Activated CD8-positive, alpha-beta memory T cell treated with anti-CD3 and anti-CD28 coated beads for 24 hours (primary cell): ENCODE measurements around the gene MTMR3.

ENCODE experiments used
- DNase-seq: peaks from one replicate; pipeline ENCODE4 v3.0.0-alpha.2; 2020

Gene MTMR3

DNA sequence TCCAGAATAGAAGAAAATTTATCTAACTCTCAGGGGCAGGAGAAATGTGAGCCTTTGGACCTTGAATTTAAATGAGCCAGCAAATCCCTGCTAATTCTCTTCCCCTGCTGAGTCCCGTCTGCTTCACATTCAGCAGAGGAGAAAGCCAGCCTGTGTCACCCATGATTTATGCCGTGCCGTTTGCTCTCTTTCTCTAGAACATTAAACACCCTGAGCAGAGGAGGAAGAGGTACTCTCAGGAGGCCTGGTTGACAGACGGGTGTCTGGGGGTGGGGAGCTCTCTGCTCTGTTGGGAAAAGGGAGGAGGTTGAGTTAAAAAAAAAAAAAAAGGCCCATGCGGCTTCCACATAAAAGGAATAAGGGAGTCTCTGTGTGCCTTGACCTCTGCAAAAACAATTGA, 11.3 kb upstream of the MTMR3 start:
- no peak for DNase-seq

DNA sequence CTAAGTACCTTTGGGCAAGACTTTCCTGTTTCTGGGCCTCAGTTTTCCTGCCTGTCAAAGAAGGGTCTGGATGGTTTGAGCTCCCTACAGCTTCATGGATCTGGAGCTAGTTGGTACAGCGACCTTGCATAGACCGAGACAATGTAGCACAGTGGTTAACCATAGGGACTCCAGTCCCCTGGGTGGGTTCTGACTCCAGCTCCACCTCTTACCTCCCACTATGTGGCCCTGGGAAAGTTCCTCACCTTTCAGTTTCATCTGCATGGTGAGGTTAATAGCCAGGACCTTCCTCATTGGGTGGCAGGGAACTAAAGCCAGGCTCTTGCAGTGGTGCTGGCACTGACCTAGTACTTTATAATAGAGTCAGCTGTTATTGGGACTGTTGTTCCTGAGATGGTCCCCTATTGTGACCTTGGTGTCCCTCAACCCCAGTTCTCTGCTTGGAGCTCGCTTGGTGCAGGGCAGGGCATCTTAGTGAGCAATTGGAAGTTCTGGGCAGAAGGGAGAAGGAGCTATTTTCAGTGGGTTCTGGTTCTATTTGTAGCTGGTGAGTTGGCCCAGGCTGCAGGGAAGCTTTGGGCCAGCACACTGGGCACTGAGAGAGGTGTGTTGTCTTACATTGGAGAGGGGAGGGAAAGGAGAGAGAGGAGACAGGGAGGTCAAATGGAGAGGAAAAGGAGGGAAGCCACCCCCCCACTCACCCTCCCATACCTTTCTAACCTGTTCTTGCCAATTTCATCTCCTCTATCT, 10.7 kb upstream of the MTMR3 start:
- DNase-seq = no peak

DNA sequence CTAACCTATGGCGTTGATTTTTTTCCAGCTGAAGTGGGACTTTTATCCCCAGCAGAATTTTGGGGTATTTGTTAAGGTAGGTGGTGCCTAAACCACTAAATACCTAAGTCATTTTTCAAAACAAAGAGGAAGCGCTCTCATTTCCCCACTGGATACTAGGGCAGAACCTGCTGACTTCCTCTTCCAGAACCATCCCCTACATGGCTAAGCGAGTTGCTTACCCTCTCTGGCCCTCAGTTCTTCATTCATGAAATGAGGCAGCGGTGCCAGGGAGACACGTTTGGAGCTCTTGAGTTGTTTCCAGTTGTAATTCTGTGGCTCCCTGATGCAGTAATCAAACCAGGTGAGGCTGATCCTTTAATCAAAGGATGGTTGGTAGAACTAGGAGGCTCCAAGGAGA, 10.0 kb upstream of the MTMR3 start:
- no peak for DNase-seq

DNA sequence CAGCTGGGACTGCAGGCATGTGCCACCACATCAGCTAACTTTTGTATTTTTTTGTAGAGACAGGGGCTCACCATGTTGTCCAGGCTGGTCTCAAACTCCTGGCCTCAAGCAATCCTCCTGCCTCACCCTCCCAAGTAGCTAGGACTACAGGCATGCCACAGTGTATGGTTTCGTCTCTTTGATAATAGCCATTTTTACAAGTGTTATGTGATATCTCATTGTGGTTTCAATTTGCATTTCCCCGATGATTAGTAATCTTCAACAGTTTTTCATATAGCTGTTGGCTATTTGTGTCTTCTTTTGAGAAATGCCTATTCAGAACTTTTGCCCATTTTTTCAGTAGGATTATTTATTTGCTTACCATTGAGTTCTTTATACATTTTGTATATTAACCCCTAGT, 9.0 kb upstream of the MTMR3 start:
- no peak for DNase-seq

DNA sequence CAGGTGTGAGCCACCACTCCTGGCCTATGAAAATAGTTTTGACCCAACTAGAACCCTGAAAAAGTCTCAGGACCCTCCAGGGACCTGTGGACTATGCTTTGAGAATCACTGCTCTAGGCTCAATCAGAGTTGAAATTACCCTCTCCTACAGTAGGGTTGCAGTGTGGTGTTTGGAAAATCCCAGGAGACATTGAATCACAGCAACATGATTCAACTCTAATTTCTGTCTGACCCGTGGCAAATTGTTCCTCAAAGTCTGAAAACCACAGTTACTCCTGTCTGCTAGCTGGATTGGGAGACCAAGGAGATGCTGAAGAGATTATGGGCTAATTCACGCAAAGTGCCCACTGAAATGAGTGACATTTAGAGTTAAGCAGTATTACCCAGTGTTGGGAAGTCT, 5.4 kb upstream of the MTMR3 start:
- no peak for DNase-seq

DNA sequence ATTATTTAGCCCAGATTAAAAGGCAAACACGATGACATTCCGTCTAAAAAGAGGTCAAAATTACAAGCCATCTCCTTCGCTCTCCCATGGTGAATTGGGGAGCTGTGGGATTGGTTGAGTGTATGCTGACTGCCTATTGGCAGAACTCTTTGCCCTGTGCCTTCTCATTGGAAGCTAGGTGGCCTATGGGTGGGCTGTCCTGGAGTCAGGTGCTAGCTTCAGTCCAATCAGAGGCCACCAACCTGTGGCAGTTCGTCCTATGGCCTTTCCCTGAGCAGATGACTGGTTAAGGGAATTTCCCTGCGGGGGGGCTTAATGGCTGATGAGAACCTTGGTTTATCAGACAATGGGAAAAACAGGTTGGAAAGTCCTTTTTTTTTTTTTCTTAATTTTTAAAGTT, 3.2 kb upstream of the MTMR3 start:
- DNase-seq = no peak

DNA sequence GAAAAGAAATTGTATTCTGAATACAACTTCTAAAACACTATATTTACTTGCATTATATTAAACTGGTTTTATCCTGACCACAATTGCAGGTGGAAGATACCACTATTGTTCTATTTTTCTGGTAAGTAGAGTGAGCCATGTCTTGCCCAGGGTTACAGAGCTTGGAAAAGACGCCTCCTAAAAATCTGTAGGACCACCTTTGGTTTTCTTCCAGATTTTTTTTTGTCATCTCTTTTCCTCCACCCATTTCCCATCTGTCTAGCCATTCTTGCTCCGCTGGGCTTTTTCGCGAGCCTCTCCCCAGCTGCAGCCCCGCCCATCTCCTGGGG, 294 bp upstream of the MTMR3 start:
- no peak for DNase-seq

DNA sequence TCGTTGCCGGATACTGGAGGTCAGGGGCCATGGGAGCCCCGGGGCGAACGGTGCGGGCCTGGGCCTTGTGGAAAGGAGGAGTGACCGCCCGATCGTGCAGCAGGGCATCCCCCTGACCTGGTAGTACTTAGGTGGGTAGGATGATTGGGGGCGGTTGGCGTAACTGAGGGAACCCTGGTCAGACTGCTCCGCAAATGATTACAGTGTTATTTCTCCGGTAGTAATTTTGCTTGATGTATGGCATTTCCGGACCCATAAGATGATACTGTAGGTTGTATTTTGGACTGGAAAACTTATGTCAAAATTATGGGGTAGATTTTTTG, 762 bp downstream of the MTMR3 start:
- no peak for DNase-seq

DNA sequence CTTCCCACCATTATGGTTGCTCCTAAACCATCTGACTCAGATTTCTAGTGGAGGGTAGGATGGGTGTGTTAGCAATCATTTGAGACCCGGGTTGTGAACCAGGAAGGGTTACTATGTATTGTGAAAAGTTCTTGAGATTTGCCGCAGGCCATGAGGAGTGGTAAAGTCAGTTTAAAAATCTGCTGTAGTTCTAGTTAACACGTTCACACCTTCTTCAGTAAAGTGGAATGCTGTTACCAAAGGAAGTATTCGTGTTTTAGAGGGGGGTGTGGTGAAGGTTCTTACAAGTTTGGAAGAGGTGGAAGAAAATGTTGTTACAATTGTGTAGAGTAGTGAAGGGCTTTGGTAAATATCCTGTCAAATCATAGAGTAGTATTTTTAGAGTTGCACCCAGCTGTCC, 2.6 kb downstream of the MTMR3 start:
- no peak for DNase-seq

DNA sequence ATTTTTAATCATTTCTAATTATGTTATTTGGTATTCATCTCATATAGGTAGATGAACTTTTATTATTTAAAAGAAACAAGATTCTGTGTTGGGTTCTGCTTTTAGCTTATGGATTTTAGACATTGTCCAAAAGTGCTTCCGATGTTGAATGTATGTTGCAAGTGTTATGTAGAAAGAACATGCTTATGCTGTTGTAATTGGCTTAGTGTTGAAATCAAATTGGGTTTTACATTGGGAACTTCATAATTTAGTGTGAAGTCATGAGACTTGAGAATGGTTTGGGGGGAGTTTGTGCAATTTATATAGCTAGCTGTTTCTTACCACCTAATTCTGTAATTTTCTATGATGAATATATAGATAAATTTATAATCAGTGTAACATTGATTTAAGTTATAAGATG, 3.6 kb downstream of the MTMR3 start:
- DNase-seq = no peak

DNA sequence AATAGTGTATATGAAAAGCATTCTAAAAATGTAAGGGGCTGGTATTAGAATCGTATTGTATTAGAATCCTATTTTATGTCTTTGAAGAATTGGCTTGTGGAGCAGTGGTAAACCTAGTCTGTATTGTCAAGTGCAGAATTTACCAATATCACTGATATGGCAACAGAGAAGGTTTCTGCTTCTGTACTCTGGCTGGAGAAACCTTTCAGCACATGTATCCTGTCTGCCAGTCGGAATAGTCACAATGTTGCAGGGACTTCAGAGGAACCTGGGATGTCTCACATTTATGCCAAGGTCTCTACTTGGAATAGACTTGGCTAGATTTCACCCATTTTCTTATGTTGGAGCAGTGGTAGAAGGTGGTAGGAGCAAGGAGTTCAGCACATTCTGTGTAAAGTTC, 4.4 kb downstream of the MTMR3 start:
- no peak for DNase-seq

DNA sequence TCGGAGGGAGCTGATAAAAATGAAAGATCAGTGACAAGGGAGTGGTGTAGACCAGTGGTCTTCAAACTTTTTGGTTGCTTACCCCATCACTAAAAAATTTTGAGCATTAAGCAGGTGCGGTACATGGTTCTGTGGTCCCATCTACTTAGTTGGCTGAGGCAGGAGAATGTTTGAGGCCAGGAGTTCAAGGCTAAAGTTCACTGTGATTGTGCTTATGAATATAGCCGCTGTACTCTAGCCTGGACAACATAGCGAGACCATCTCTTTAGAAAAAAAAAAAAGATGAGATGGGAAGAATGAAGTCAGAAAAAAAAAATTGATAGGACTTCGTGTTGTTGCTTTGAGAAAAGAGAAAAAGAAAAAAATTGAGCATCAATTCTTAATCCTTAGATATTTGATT, 7.8 kb downstream of the MTMR3 start:
- no peak for DNase-seq

DNA sequence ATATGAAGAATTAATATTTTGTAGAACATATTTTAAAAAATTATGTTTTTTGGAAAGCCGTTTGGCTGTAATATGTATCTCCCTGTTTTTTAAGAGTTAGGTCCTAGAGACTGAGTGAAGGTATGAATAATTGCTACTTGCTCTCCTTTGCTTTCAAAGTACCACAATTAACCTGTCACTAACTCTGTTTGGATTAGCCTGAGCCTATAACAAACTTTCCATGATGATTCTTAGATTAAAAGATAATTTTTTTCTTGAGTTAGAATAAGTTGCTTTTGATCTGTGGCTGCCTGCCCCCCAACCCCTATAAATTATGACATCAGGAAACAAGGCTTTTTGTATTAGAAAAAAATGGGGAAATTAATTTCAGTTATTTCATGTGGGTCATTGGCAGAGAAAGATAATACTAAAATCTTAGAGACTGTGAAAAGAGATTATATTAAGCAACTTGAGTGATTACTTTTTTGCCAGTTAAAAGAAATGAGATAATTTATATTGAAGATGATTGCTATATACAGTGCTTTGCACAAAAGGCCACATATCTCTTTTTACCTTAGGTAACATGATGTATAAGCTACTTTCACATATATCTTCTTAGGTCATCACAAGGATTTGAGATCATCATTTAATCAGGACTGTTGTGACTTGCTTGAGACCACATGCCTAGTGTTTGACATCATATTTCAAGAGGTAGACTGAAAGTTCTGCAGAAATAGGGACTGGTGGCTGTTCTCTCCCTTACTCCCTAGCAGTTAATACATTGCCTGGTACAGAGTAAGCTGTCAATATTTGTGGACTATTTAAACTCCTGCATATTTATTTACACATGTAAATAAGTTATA, 9.6 kb downstream of the MTMR3 start:
- DNase-seq = no peak

DNA sequence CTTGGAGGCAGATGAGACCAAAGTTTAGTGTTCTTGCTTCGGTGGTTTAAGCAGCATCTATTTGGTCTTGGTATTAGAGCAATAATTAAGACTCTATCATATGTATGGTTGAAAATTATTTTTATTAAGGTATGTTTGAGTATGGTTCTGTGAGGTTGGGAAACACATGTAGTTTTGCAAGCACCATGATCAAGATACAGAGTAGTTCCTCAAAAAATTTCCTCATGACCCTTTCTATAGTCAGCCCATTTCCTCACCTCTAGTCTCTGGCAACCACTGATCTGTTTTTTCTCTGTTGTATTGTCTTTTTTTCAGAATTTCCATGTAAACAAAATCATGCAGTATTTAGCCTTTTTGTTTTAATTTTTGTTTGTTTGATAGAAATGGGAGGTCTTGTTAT, 18.4 kb downstream of the MTMR3 start:
- DNase-seq = no peak

DNA sequence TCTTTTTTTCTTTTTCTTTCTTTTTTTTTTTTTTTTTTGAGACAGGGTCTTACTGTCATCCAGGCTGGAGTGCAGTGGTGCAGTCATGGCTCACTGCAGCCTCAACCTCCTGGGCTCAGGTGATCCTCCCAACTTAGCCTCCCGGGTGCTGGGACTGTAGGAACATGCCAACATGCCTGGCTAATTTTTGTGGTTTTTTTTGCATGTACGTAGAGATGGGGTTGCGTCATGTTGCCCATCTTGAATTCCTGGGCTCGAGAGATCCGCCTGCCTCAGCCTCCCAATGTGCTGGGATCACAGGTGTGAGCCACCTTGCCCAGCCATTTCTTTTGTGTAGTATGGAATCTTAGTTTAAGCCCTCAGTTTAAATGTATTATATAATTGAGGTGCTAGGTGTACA, 20.4 kb downstream of the MTMR3 start:
- DNase-seq = no peak

DNA sequence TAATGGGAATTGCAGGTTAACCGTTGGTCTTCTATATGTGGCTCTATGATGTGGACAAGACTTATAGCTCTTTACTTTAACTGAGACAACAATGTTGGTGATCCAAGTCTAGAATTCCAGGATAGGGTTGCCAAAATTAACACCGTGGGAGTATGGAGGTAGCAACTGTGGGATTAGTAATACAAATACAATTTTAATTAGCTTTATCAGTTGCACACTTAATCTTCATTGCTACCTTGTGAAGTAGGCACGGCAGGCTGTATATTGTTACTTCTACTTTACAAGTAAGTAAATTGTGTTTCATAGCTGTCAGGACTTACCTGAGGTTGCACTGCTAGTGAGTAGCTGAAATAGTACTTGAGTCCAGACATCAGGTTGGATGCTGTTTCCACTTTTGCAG, 21.0 kb downstream of the MTMR3 start:
- no peak for DNase-seq

DNA sequence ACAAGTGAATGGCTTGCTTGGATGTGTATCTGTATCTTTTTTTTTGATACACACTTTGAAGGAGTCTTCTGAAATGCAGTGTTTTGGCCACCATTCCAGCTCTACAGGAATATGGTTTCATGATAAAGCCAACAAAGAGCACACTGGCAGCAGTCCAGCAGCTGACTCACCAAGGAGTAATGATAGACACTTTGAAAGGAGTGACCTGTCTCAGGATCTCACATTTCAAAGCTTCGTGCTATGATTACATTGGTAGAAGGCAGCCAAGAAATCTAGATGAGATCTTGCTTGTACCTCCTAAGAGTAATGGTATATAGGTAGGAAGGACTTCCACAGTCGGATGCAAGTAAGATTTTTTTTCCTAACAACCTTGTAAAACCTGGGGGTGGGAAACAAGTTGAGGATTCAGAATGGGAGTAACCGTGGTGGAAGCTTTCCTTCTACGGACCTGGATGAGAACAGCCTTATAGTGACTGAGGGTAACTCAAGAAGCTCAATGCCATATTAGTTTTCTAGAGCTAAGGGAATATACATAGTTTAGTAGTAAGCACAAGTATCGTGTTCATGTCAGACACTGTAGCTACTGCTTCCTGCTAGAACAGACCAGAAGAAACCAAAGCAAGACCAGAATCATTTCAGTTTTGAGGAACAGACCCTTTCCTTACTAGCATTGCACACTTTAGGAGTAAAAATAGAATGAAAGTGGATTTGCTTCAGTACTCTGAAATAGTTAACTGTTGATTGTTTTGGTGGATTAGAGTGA, 25.0 kb downstream of the MTMR3 start:
- no peak for DNase-seq

DNA sequence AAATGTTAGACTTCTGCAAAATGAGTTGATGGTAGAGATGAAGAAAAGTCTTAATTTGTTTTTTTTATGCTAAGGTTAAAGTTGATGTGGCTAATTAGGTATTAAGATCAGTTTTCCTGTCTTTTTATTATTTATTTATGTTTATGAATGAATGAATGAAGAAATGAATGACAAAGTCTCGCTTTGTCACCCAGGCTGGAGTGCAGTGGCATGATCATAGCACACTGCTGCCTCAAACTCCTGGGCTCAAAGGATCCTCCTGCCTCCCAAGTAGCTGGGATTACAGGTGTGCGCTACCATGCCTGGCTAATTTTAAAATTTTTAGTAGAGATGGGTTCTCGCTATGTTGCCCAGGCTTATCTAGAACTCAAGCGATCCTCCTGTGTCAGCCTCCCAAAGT, 29.2 kb downstream of the MTMR3 start:
- no peak for DNase-seq

DNA sequence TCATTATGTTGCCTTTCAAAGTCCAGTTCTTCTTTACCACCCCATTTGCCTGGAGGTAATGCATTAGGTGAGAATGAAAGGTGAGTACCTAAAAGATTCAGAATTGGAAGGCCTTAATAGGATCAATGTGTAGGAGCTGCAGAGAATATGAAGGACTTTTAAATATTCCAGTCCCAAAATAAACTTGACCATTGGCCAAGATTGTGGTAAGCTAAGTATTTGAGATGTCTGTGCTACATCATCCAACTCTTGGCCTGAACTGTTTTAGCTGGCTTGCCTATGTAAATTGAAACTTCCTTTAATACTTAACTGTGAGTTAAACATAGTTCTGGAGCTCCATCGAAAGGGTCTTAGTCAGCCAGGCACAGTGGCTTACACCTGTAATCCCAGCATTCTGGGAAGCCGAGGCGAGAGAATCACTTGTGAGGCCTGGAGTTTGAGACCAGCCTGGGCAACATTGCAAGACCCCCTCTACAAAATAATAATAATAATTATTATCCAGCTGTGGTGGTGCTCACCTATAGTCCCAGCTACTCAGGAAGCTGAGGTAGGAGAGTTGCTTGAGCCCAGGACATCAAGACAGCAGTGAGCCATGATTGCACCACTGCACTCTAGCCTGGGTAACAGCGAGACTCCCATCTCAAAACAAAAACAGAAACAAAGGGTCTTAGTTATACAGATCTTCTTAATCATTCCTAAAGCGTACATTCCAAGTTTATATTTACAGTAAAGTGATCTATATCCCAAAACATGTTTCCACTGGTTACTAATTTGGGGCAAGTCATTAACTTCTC, 29.8 kb downstream of the MTMR3 start:
- DNase-seq = no peak

DNA sequence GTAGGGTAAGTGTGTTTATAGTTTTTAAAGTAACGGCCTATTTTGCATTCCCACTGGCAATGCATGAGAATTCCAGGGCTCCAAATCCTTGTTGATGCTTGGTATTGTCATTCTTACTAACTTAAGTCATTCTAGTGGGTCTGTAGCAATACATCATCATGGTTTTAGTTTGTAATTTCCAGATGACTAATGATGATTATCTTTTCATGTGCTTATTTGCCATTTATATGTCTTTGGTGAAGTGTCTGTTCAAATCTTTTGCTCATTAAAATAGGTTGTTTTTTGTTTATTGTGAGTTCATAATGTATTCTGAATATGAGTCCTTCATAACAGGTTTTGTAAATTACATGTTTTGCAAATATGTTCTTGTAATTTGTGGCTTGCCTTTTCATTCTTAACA, 31.2 kb downstream of the MTMR3 start:
- DNase-seq = no peak

DNA sequence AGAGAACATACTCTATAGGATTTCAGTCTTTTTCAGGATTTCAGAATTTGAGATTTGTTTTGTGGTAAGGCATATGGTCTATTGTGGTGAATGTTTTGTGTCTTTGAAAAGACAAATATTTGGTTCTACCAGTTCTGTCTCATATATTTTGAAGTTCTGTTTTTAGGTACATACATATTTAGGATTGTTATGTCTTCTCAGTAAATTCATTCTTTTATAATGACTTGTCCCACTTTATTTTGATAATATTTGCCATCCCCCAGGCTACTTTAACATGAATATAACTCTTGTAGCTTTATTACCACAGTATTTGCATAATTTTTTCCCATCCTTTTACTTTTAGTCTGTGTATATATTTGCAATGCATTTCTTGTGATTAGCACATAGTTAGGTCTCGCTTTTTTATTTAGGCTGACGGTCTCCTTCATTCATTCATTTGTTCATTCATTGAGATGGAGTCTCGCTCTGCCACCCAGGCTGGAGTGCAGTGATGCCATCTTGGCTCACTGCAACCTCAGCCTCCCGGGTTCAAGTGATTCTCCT, 32.1 kb downstream of the MTMR3 start:
- no peak for DNase-seq

DNA sequence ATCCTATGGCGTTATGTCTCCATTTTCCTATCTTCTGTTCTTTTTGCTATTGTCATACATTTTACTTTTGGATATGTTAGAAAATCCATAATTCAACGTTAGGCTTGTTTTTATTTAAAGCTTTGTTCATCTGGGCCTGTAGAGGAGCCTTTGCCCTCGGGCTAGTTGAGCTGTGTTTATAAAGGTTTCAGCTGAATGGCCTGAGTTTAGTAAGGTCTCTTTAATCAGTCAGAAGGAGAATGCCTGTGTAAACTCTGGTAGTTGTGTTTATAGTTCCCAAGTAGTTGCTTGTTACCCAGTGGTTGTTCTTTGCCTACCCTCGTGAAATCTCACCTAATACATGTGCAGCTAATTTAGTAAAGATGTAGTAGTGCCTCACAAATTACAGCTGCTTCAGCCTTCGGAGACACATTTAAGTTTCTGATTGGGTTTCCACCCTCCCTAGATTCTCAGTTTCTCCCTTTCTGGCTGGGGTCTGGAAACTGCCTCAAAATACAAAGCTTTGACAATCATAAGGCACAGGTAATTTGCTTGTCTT, 33.1 kb downstream of the MTMR3 start:
- DNase-seq = no peak
